ENCODE data around the gene CDK18. TPM values are rescaled to one million over a fixed set of nuclear protein-coding genes. Genes with fewer than 3 reads are reported as not detected.

The CDK18 gene
- polyA plus RNA-seq, 1 experiment, result 0.36 TPM

DNA sequence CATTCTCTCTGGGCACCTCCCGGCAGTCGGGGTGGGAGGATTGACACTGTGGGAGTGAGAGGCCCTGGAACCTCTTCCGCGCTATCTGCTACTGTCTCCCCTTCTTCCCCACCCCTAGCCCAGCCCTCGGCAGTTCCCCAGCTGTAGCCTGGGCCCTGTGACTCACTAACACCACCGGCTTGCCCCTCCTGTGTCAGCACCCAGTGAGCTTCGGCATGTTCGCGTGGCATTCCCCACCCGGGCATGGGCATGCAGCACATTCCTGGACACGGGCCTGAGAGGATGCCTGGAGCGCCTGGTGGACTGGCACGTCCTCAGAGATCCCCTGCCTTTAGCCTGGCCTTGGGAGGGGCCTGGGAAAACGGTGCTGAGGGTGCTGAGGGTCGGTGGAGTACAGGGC lies 1.3 kb downstream of the CDK18 start:
- DNase-seq (ENCODE audit: low read depth, low spot score), result no peak
- TF ChIP-seq, protein P1, sequence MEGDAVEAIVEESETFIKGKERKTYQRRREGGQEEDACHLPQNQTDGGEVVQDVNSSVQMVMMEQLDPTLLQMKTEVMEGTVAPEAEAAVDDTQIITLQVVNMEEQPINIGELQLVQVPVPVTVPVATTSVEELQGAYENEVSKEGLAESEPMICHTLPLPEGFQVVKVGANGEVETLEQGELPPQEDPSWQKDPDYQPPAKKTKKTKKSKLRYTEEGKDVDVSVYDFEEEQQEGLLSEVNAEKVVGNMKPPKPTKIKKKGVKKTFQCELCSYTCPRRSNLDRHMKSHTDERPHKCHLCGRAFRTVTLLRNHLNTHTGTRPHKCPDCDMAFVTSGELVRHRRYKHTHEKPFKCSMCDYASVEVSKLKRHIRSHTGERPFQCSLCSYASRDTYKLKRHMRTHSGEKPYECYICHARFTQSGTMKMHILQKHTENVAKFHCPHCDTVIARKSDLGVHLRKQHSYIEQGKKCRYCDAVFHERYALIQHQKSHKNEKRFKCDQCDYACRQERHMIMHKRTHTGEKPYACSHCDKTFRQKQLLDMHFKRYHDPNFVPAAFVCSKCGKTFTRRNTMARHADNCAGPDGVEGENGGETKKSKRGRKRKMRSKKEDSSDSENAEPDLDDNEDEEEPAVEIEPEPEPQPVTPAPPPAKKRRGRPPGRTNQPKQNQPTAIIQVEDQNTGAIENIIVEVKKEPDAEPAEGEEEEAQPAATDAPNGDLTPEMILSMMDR (IDR thresholded peaks at IDR 0.05; ENCODE audit: low read depth, low read length), result no peak
- H3K27me3 ChIP-seq (ENCODE audit: control insufficient read depth, insufficient read depth, low read length), result peaks cover 48% of the 10 kb centered on the region
- CTCF ChIA-PET, result interaction anchor here (0.7 to 1.9 kb wide), 2 partner anchors 20 to 109 kb away, joined by 3 to 10 read pairs; no protein-coding TSS in a partner anchor
- H3K27ac ChIP-seq (ENCODE audit: low read depth, low read length), result no peak overlapping the region
- no peaks in the 10 kb centered on the region; the same call in 1 of the 2 replicates for H3K9me3 ChIP-seq (ENCODE audit: control insufficient read depth, insufficient read depth, low read length)
- H3K4me3 ChIP-seq (ENCODE audit: low read depth, low read length), result no peak overlapping the region
- POLR2A ChIA-PET, result interaction anchor here (0.7 kb wide), 1 partner anchor 83 kb away, joined by 3 read pairs; no protein-coding TSS in a partner anchor

DNA sequence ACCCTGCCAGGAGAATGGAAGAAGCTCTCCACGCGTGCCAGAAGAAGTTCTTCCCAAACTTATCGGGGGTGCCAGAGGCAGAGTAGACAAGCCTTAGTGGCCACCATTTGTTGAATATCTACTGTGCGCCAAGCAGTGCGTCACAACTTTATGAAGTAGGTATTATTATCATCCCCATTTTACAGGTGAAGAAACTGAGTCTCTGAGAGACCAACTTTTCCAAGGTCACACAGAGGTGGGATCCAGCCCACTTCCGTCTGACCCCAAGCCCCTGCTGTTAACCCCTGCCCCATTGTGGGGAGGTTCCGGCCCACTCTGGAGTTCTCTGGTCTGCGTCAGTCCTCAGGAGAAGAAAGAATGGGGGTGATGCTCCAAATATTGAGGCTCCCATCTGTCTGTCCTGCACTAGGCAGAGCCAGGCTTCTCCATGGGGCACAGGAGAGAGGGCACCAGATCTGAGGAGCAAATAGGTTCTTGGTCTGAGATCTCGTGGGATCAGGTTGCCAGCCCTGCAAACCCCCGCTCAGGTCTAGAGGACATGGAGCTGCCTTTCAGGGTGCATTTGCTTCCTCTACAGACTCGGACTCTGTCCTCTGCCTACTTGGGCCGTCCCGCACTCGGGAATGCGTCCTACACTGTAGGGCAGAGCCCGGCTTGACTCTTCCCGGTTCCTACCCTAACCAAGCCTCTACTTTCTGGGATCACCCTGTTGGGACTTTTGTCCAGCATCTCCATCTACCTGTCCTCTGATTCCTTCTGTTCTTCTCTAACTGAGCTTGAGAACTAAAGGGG lies 2.1 kb downstream of the CDK18 start:
- ChIA-PET CTCF (interaction anchor here (0.7 to 1.9 kb wide), 3 partner anchors 18 to 110 kb away, joined by 3 to 10 read pairs (median 7); no protein-coding TSS in a partner anchor), POLR2A (interaction anchor here (0.7 kb wide), 1 partner anchor 82 kb away, joined by 3 read pairs; no protein-coding TSS in a partner anchor)
- Histone ChIP-seq H3K4me3 (ENCODE audit: low read depth, low read length) (no peak overlapping the region), H3K27me3 (ENCODE audit: control insufficient read depth, insufficient read depth, low read length) (peaks cover 45% of the 10 kb centered on the region), H3K9me3 (ENCODE audit: control insufficient read depth, insufficient read depth, low read length) (no peaks in the 10 kb centered on the region; the same call in 1 of the 2 replicates), H3K27ac (ENCODE audit: low read depth, low read length) (no peak overlapping the region)
- TF ChIP-seq, protein P1 (IDR thresholded peaks at IDR 0.05; ENCODE audit: low read depth, low read length), result no peak
- no peak for DNase-seq (ENCODE audit: low read depth, low spot score)

GRCh38 chr1:205508227-205508714 lies 3.8 kb downstream of the CDK18 start:
- Histone ChIP-seq H3K4me3 (ENCODE audit: low read depth, low read length) (no peak overlapping the region), H3K27ac (ENCODE audit: low read depth, low read length) (no peak overlapping the region), H3K9me3 (ENCODE audit: control insufficient read depth, insufficient read depth, low read length) (no peaks in the 10 kb centered on the region; the same call in 1 of the 2 replicates), H3K27me3 (ENCODE audit: control insufficient read depth, insufficient read depth, low read length) (peaks cover 39% of the 10 kb centered on the region)
- TF ChIP-seq, protein P1 (IDR thresholded peaks at IDR 0.05; ENCODE audit: low read depth, low read length), result no peak
- ChIA-PET CTCF (interaction anchor here (1.1 to 2.2 kb wide), 3 partner anchors 16 to 24 kb away, joined by 3 to 12 read pairs (median 4); no protein-coding TSS in a partner anchor), POLR2A (no interaction called here)
- DNase-seq (ENCODE audit: low read depth, low spot score), result no peak

DNA sequence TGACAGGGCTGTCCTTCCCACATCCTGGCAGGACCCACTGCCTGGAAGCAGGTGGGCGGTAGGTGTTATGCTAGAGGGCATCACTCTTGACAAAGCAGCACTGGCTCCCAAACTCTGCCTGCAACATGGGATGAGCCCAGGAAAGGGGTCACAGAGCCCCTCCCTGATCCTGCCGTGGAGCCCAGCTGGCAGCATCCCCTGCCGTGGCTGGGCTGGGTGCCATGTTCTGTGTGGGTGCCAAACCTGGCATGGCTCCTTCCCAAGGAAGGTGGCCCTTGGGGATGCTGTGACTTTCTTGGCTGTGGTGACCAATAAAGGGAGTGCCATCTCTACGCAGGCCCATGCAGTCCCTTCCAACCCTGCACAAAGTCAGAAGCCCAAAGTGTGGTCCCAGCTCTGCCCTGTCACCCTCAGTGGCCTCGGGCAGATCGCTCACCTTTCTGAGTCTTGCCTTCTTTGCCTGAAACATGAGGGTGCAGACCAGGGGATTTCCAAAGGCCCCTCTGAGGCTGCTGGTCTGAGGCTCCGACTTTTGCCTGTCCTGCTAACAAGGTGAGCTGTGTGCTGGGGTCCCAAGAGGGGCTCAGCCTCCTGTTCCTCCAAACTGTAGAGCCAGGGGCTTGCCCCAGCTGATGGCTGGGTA lies 6.0 kb downstream of the CDK18 start:
- TF ChIP-seq, protein P1 (IDR thresholded peaks at IDR 0.05; ENCODE audit: low read depth, low read length), result no peak
- ChIA-PET POLR2A (no interaction called here), CTCF (interaction anchor here (1.5 kb wide), 1 partner anchor 25 kb away, joined by 6 read pairs; no protein-coding TSS in a partner anchor)
- Histone ChIP-seq H3K27ac (ENCODE audit: low read depth, low read length) (no peak overlapping the region), H3K27me3 (ENCODE audit: control insufficient read depth, insufficient read depth, low read length) (peaks cover 22% of the 10 kb centered on the region), H3K4me3 (ENCODE audit: low read depth, low read length) (no peak overlapping the region), H3K9me3 (ENCODE audit: control insufficient read depth, insufficient read depth, low read length) (no peaks in the 10 kb centered on the region; the same call in 1 of the 2 replicates)
- DNase-seq (ENCODE audit: low read depth, low spot score), result no peak

All from AG04450 (cell line).